ENCODE measurements around the gene MYO18B. TPM values are rescaled to one million over a fixed set of nuclear protein-coding genes. Genes with fewer than 3 reads are reported as not detected.

MYO18B gene
- total and polyA plus RNA-seq, 2 donors (not counting 3 experiments of a cell fraction or from before 2014, with no cell fraction given), result 0.01 TPM; not detected in 1

- DNase-seq (ENCODE audit: low read depth, low spot score), result no peak
- CTCF ChIA-PET, result interaction anchor here (1.0 kb wide), 1 partner anchor 18 kb away, joined by 3 read pairs; no protein-coding TSS in a partner anchor
These were observed 19.4 kb upstream of the MYO18B start for GRCh38 chr22:25722626-25723025.

More at GRCh38 chr22:25722626-25723025, 19.4 kb upstream of the MYO18B start:
- no peak for TF ChIP-seq FOS (IDR thresholded peaks at IDR 0.05; ENCODE audit: borderline replicate concordance, insufficient read depth, low read length)
- no peak for TF ChIP-seq CTCF (IDR thresholded peaks at IDR 0.05; ENCODE audit: extremely low read depth in 1 of 2, insufficient read depth in 1 of 2, low read depth in 1 of 2, low read length in 2 of 2)
- no peak for TF ChIP-seq JUN (IDR thresholded peaks at IDR 0.05; ENCODE audit: borderline replicate concordance, insufficient read depth, insufficient read length, low read depth)
- no peak for TF ChIP-seq POLR2A (IDR thresholded peaks at IDR 0.05; ENCODE audit: low read depth, low read length)
- TF ChIP-seq GATA2 (IDR thresholded peaks at IDR 0.05; ENCODE audit: insufficient read depth, insufficient read length, low read depth, low read length), result no peak
- TF ChIP-seq MAX (IDR thresholded peaks at IDR 0.05; ENCODE audit: insufficient read depth, insufficient read length), result no peak
- no peak for TF ChIP-seq POLR2AphosphoS5 (IDR thresholded peaks at IDR 0.05; ENCODE audit: insufficient read depth, low read depth, low read length)
- no peak for TF ChIP-seq MYC (IDR thresholded peaks at IDR 0.05; ENCODE audit: low read depth, low read length)
- POLR2A ChIA-PET, result no interaction called here
- intact Hi-C loops (cut with micrococcal nuclease) (no loop called here), dilution Hi-C loops (cut with MboI; ENCODE audit: extremely low pct_ligation_motif_present, low sequenced_read_pairs) (no loop called here)
- no peaks in the 10 kb centered on the region for H3K79me2 ChIP-seq (ENCODE audit: control insufficient read depth, insufficient read depth, low read length)
- no peak overlapping the region for H3K4me2 ChIP-seq (ENCODE audit: insufficient read depth, low read length)
- H3K9me1 ChIP-seq (replicated peaks; ENCODE audit: control insufficient read depth, extremely low read depth, insufficient read depth, low read length), result no peaks in the 10 kb centered on the region
- no peaks in the 10 kb centered on the region for H3K9me3 ChIP-seq (replicated peaks; ENCODE audit: control insufficient read depth, insufficient read depth, low read length)
- no peaks in the 10 kb centered on the region for H4K20me1 ChIP-seq (replicated peaks; ENCODE audit: control insufficient read depth, extremely low read depth, insufficient read depth, low read length)
- no peaks in the 10 kb centered on the region for H3K4me1 ChIP-seq (ENCODE audit: control insufficient read depth, extremely low read depth, insufficient read depth, low read length)
- no peaks in the 10 kb centered on the region for H3K36me3 ChIP-seq (ENCODE audit: control insufficient read depth in 2 of 2, extremely low read depth in 1 of 2, insufficient read depth in 2 of 2, low read length in 2 of 2)
- H3K27me3 ChIP-seq (ENCODE audit: control insufficient read depth in 2 of 2, insufficient read depth in 2 of 2, low read length in 2 of 2), result no peaks in the 10 kb centered on the region
- no peak overlapping the region for H2AFZ ChIP-seq (ENCODE audit: low read depth, low read length)
- no peak overlapping the region for H3K27ac ChIP-seq (ENCODE audit: insufficient read depth, low read depth, low read length)
- H3K9ac ChIP-seq (replicated peaks; ENCODE audit: extremely low read depth, insufficient read depth, low read length), result no peak overlapping the region
- no TSS peak for BruUV-seq (replicated peaks)
- no peak overlapping the region for H3K4me3 ChIP-seq (replicated peaks in 1 of 3; ENCODE audit: insufficient read depth in 1 of 3, low read depth in 1 of 3, low read length in 3 of 3)
- no peak for FAIRE-seq

All from endothelial cell of umbilical vein (primary cell).